GM13977 (cell line): ENCODE measurements around the gene XCR1.

ENCODE experiments used
- DNase-seq: peaks from one replicate; pipeline ENCODE4 v3.0.0; 2012; ENCODE audit warnings: low spot score
- CTCF ChIP-seq: IDR thresholded peaks from 2 replicates; pipeline ENCODE4 v1.5.1; 2012; ENCODE audit warnings: mild to moderate bottlenecking, control low read depth; ENCODE audit not compliant: insufficient read depth; ENCODE audit errors: extremely low read depth, missing control alignments
- in situ Hi-C: fragments of 300-500 bp; cut with MboI; formaldehyde crosslinking; loops from one replicate; pipeline ENCODE4 v1.12.0; 2022; ENCODE audit warnings: low sequenced_read_pairs, low pct_unique_long_range_greater_than_20kb, mixed read lengths, inconsistent platforms; ENCODE audit not compliant: unreplicated experiment

The XCR1 gene

GRCh38 chr3:45984331-45985312, 42.7 kb downstream of the XCR1 start:
- in situ Hi-C loops: no loop called here
- no peak for TF ChIP-seq CTCF
- DNase-seq: no peak

GRCh38 chr3:45983770-45984169, 43.5 kb downstream of the XCR1 start:
- no peak for DNase-seq
- TF ChIP-seq CTCF: no peak
- in situ Hi-C loops: no loop called here

- TF ChIP-seq CTCF: no peak
- DNase-seq: no peak
- in situ Hi-C loops: no loop called here
Observed at GRCh38 chr3:45981346-45982074, 45.8 kb downstream of the XCR1 start.

- DNase-seq: no peak
- TF ChIP-seq CTCF: no peak
- in situ Hi-C loops: no loop called here
Observed at GRCh38 chr3:45980819-45981218, 46.5 kb downstream of the XCR1 start.

GRCh38 chr3:45980229-45980813, 47.0 kb downstream of the XCR1 start:
- DNase-seq: no peak
- in situ Hi-C loops: no loop called here
- no peak for TF ChIP-seq CTCF

GRCh38 chr3:45979378-45979777, 47.9 kb downstream of the XCR1 start:
- no peak for TF ChIP-seq CTCF
- no peak for DNase-seq
- in situ Hi-C loops: no loop called here
